CD14-positive monocyte (primary cell): ENCODE results near the gene ABHD1. TPM values are rescaled to one million over a fixed set of nuclear protein-coding genes. Genes with fewer than 3 reads are reported as not detected.
A peak's percentile ranks its signal among the peaks of the same experiment; 100 is the strongest.

Experiments
- DNase-seq, 3 donors: peaks; one replicate each; pipeline ENCODE4 v3.0.0-alpha.2; 2011 to 2022
- H2AFZ ChIP-seq: 2 replicates; pipeline ENCODE4 v1.6.0; 2012; ENCODE audit warnings: mild to moderate bottlenecking, low read depth, low read length, inconsistent platforms; ENCODE audit not compliant: insufficient read depth, poor library complexity, severe bottlenecking
- H3K27ac ChIP-seq, 2 donors: 1 replicate in 1 of 2; 2 replicates in 1 of 2; pipeline ENCODE4 v1.5.1; 2012 to 2013; ENCODE audit warnings: low read length in 2 of 2, control low read depth in 1 of 2, inconsistent platforms in 1 of 2, low read depth in 1 of 2, mild to moderate bottlenecking in 1 of 2
- H3K27me3 ChIP-seq, 2 donors: one replicate each; pipeline versions ENCODE4 v1.6.0 to v1.6.1; 2011 to 2013; ENCODE audit warnings: low read length in 2 of 2; ENCODE audit not compliant: control insufficient read depth in 2 of 2, insufficient read depth in 2 of 2
- H3K36me3 ChIP-seq, 2 donors: replicated peaks in 1 of 2; 1 replicate in 1 of 2; 2 replicates in 1 of 2; pipeline versions ENCODE4 v1.5.1 to v1.6.1; 2012 to 2013; ENCODE audit warnings: low read length in 2 of 2, control low read depth in 1 of 2, inconsistent platforms in 1 of 2, mild to moderate bottlenecking in 1 of 2; ENCODE audit not compliant: insufficient read depth in 2 of 2, control insufficient read depth in 1 of 2
- H3K4me1 ChIP-seq, 2 donors: 1 replicate in 1 of 2; 2 replicates in 1 of 2; pipeline versions ENCODE4 v1.5.1 to v1.6.1; 2012 to 2013; ENCODE audit warnings: low read length in 2 of 2, control low read depth in 1 of 2, inconsistent platforms in 1 of 2, mild to moderate bottlenecking in 1 of 2, moderate library complexity in 1 of 2; ENCODE audit not compliant: insufficient read depth in 2 of 2, control insufficient read depth in 1 of 2
- H3K4me2 ChIP-seq: replicated peaks from 2 replicates; pipeline ENCODE3; 2012; ENCODE audit warnings: low read length, moderate library complexity, mild to moderate bottlenecking; ENCODE audit not compliant: poor library complexity, severe bottlenecking; ENCODE audit errors: extremely low read depth
- H3K4me3 ChIP-seq, 3 experiments: fragments of 200-600 bp in 1 of 3; sonication (generic) in 1 of 3; replicated peaks in 1 of 3; 1 replicate in 2 of 3; 2 replicates in 1 of 3; pipeline ENCODE4 v1.5.1; 2011 to 2013; ENCODE audit warnings: low read length in 3 of 3, mild to moderate bottlenecking in 3 of 3, control low read depth in 2 of 3, low read depth in 2 of 3, inconsistent platforms in 1 of 3, moderate library complexity in 1 of 3
- H3K79me2 ChIP-seq: 2 replicates; pipeline ENCODE4 v1.6.0; 2012; ENCODE audit warnings: mild to moderate bottlenecking, control low read depth, inconsistent platforms, low read length, moderate library complexity; ENCODE audit not compliant: insufficient read depth
- H3K9ac ChIP-seq: 2 replicates; pipeline ENCODE4 v1.6.0; 2017; ENCODE audit warnings: low read length, mild to moderate bottlenecking; ENCODE audit not compliant: insufficient read depth, poor library complexity, severe bottlenecking
- H3K9me3 ChIP-seq, 2 donors: replicated peaks in 1 of 2; 1 replicate in 1 of 2; 2 replicates in 1 of 2; pipeline versions ENCODE4 v1.5.1 to v1.6.1; 2012 to 2013; ENCODE audit warnings: low read length in 2 of 2, control low read depth in 1 of 2; ENCODE audit not compliant: control insufficient read depth in 1 of 2, insufficient read depth in 1 of 2
- H4K20me1 ChIP-seq: 2 replicates; pipeline ENCODE4 v1.6.0; 2012; ENCODE audit warnings: mild to moderate bottlenecking, low read length, control low read depth, moderate library complexity; ENCODE audit not compliant: insufficient read depth
- H3K27ac Mint-ChIP-seq, 7 donors: one replicate each; pipeline ENCODE4 v1.8.0; 2020; ENCODE audit warnings: mild to moderate bottlenecking in 7 of 7, mixed read lengths in 7 of 7, moderate library complexity in 6 of 7, inconsistent platforms in 2 of 7
- H3K27me3 Mint-ChIP-seq, 3 donors: one replicate each; pipeline ENCODE4 v1.8.0; 2021 to 2022; ENCODE audit warnings: low read depth in 3 of 3, mild to moderate bottlenecking in 3 of 3, mixed read lengths in 3 of 3, moderate library complexity in 3 of 3, inconsistent platforms in 1 of 3
- H3K36me3 Mint-ChIP-seq, 2 donors: one replicate each; pipeline ENCODE4 v1.8.0; 2020; ENCODE audit warnings: mixed read lengths in 2 of 2, inconsistent platforms in 1 of 2, mild to moderate bottlenecking in 1 of 2
- H3K4me1 Mint-ChIP-seq: one replicate; pipeline ENCODE4 v1.8.0; 2020; ENCODE audit warnings: mild to moderate bottlenecking, mixed read lengths
- H3K4me3 Mint-ChIP-seq, 2 donors: one replicate each; pipeline ENCODE4 v1.8.0; 2020; ENCODE audit warnings: mild to moderate bottlenecking in 2 of 2, mixed read lengths in 2 of 2, moderate library complexity in 1 of 2
- H3K9me3 Mint-ChIP-seq, 7 donors: one replicate each; pipeline ENCODE4 v1.8.0; 2020 to 2022; ENCODE audit warnings: mixed read lengths in 7 of 7, mild to moderate bottlenecking in 6 of 7, moderate library complexity in 6 of 7, inconsistent platforms in 2 of 7
- WGBS: methylation state at CpG from one replicate; pipeline ENCODE4 v1.1.5; 2013; ENCODE audit warnings: missing lambda C conversion rate; ENCODE audit not compliant: insufficient coverage; 5-methylcytosine and 5-hydroxymethylcytosine counted together
- intact Hi-C, 2 donors: fragments of 100-400 bp; cut with micrococcal nuclease; formaldehyde crosslinking; loops; one replicate each; pipeline versions ENCODE4 v1.15.0 to v1.15.1; 2023
- polyA plus RNA-seq, 3 donors: library from polyadenylated mRNA; depleted of rRNA in 1 of 3; unstranded in 2 of 3; stranded (reverse) in 1 of 3; fragments of 300-500 nt in 2 of 3; fragments of >200 nt in 1 of 3; fragmentation: Illumina TruSeq in 2 of 3; gene quantifications; 1 replicate in 2 of 3; 2 replicates in 1 of 3; pipeline ENCODE4 v1.2.3, GENCODE V29; 2012 to 2021
- TF ChIP-seq, protein P1 (sequence below): fragments of 200-600 bp; IDR thresholded peaks from one replicate; pipeline ENCODE4 v1.8.0; 2022; ENCODE audit warnings: antibody characterized with exemption, mild to moderate bottlenecking

The ABHD1 gene
- polyA plus RNA-seq, 3 donors: 0.08 to 1.2 (median 0.25) TPM

DNA sequence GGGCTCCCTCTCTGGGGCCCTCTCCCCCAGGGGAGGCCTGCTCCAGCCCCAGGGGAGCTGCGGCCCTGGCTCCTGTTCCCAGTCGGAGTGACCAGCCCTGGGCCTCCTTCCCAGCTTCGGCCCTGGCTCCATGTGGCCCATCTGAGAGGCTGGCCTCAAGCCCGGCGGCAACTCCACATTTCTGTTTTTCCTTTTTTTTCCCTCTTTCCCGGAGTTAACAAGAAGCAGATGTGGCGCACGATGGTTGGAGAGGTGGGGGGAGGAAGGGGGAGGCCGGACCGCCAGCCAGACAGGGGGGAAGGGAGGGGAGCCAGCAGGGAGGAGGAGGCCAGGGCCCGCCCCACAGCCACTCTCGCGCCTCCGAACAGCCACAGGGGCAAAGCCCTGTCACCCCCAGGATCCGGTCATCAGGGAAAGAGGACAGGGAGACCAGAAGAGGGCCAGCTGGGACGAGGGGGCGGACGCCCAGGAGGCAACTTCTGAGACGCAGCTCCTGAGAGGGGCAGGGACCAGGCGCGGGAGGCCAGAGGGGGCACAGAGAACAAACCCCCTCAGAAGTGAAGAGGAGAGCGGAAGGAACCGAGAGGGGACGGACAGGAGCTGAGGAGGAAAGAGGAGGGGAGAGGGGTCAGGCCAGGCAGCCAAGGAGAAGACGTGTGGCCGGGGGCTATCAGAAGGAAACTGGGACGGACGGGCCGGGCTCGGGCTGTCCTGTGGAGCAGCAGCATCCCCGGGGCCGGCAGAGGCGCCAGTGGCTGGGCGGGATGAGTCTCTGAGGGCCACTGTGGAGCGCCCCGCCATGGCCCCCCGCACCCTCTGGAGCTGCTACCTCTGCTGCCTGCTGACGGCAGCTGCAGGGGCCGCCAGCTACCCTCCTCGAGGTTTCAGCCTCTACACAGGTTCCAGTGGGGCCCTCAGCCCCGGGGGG, 45.1 kb upstream of the ABHD1 start, which contains the start of gene EMILIN1:
Gene EMILIN1 (plus strand): TSS at position 349 of the 928 bp plus-strand sequence. CDS start 451 bp downstream, at position 800.
- no peaks in the 10 kb centered on the region for H3K9me3 ChIP-seq
- no peak within 1 kb of the TSS for H3K9ac ChIP-seq
- peaks cover 5% of the 10 kb centered on the region for H3K79me2 ChIP-seq
- H3K36me3 ChIP-seq: no peaks in the 10 kb centered on the region
- no peaks in the 10 kb centered on the region for H4K20me1 ChIP-seq
- peaks cover 57 to 65% of the 10 kb centered on the region in 2 donors for H3K4me1 ChIP-seq
- no peak within 1 kb of the TSS for H3K27ac Mint-ChIP-seq
- peaks cover 0 to 7% (median 0%) of the 10 kb centered on the region in 3 donors for H3K27me3 Mint-ChIP-seq
- TF ChIP-seq, protein P1, sequence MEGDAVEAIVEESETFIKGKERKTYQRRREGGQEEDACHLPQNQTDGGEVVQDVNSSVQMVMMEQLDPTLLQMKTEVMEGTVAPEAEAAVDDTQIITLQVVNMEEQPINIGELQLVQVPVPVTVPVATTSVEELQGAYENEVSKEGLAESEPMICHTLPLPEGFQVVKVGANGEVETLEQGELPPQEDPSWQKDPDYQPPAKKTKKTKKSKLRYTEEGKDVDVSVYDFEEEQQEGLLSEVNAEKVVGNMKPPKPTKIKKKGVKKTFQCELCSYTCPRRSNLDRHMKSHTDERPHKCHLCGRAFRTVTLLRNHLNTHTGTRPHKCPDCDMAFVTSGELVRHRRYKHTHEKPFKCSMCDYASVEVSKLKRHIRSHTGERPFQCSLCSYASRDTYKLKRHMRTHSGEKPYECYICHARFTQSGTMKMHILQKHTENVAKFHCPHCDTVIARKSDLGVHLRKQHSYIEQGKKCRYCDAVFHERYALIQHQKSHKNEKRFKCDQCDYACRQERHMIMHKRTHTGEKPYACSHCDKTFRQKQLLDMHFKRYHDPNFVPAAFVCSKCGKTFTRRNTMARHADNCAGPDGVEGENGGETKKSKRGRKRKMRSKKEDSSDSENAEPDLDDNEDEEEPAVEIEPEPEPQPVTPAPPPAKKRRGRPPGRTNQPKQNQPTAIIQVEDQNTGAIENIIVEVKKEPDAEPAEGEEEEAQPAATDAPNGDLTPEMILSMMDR: no peak
- no peaks in the 10 kb centered on the region for H3K27me3 ChIP-seq
- no peaks in the 10 kb centered on the region for H3K36me3 Mint-ChIP-seq
- peak within 1 kb of the TSS; percentile 67 to 82 for H3K4me3 Mint-ChIP-seq
- peaks cover 63% of the 10 kb centered on the region for H3K4me1 Mint-ChIP-seq
- H3K27ac ChIP-seq: no peak within 1 kb of the TSS
- peak within 1 kb of the TSS in 2 of 3 experiments; percentile 19 to 56 for H3K4me3 ChIP-seq
- peaks cover 0 to 2% (median 0%) of the 10 kb centered on the region in 7 donors for H3K9me3 Mint-ChIP-seq
- 30% methylated on average over 24 of the region's 41 CpGs for WGBS
- intact Hi-C loops: no loop called here
- peak within 1 kb of the TSS; percentile 85 for H2AFZ ChIP-seq
- peak within 1 kb of the TSS; percentile 53 for H3K4me2 ChIP-seq
- no peak for DNase-seq

DNA sequence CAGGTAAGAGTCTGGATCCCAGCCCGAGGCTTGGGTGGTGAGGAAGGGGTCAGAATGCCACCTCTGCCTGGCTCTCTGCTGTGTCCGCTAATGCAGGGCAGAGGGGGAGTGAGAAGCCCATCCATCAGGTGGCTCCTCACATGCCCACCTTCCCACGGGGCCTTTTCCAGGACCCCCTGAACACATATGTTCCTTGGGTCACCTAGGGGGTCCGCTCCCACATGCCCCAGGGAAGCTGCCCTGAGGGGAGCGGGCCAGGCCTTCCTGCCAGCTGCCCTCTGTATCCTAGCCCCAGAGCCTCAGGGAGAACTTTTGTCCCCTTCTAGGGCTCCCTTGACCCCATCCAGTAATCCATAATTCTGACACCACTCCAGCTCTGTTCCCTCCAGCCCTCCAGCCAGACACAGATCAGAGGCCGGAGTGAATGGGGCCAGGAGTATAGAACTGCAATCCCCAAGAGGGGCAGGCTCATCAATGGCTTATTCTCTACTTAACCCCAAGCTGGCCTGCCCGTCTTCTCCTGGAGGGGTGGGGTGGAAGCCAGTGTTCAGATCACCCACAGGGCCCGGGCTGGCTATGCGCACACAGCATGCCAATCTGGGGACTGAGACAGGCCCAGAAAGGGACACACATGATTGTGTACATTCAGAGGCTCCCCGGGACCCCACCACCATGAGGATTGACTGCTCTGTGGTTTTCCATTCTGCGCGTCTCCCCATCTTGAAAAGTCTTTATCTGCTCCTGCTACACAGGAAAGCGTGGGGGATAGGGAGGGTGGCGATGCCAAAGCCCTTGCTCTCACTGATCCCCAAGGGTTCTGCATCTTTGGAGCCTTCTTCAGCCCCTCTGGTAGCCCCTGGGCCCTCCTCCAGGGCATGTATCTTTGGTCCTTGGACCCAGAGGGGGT, 44.1 kb upstream of the ABHD1 start:
- peaks cover 52 to 56% of the 10 kb centered on the region in 2 donors for H3K4me1 ChIP-seq
- no peaks in the 10 kb centered on the region for H3K9me3 ChIP-seq
- no peak overlapping the region for H3K9ac ChIP-seq
- H3K27ac ChIP-seq: no peak overlapping the region
- no peaks in the 10 kb centered on the region for H3K36me3 Mint-ChIP-seq
- H3K4me1 Mint-ChIP-seq: peaks cover 58% of the 10 kb centered on the region
- peaks cover 5% of the 10 kb centered on the region for H3K79me2 ChIP-seq
- peaks cover 0 to 7% (median 0%) of the 10 kb centered on the region in 3 donors for H3K27me3 Mint-ChIP-seq
- DNase-seq: no peak
- H3K4me2 ChIP-seq: peak overlapping the region; percentile 53
- TF ChIP-seq, protein P1: no peak
- intact Hi-C loops: loop anchor here in 1 of 2 donors (2.0 kb wide), 1 partner anchor 47 kb away; the partner anchor contains the start of gene TMEM214
- peak overlapping the region; percentile 85 for H2AFZ ChIP-seq
- WGBS: 70% methylated on average over 7 of the region's 14 CpGs
- no peaks in the 10 kb centered on the region for H4K20me1 ChIP-seq
- no peaks in the 10 kb centered on the region for H3K27me3 ChIP-seq
- H3K4me3 Mint-ChIP-seq: peak overlapping the region in 1 of 2 donors; percentile 20
- H3K4me3 ChIP-seq: peak overlapping the region in 2 of 3 experiments; percentile 19 to 56
- no peaks in the 10 kb centered on the region for H3K36me3 ChIP-seq
- H3K27ac Mint-ChIP-seq: no peak overlapping the region
- peaks cover 0 to 2% (median 0%) of the 10 kb centered on the region in 7 donors for H3K9me3 Mint-ChIP-seq
